NCI-H2107 treated with DMSO at 0.1 percent for 48 hours (cell line): ENCODE measurements around the gene USP5.

Source experiments
- DNase-seq: peaks from one replicate; lab custom pipeline; 2025; ENCODE audit not compliant: unreplicated experiment; lab: John Stamatoyannopoulos, UW

Gene USP5

GRCh38 chr12:6851921-6852650, at the start of gene USP5:
Gene USP5, plus strand, starts transcription at chr12:6852150. Its CDS starts 30 bp downstream, at chr12:6852180.
- DNase-seq, result peak; percentile 99

DNA sequence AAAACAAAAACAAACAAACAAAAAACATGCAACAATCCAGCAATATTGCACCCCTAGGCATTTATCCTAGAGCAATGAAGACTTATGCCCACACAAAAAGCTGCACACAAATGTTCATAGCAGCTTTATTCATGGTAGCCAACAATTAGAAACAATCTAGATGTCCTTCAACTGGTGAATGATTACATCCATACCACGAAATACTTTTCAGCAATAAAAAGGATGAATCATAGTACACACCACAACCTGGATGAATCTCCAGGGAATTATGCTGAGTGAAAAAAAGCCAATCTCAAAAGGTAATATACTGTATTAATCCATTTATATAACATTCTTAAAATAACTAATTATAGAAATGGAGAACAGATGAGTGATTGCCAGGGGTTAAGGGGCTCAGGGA, 44.8 kb upstream of the USP5 start:
- DNase-seq, result no peak

DNA sequence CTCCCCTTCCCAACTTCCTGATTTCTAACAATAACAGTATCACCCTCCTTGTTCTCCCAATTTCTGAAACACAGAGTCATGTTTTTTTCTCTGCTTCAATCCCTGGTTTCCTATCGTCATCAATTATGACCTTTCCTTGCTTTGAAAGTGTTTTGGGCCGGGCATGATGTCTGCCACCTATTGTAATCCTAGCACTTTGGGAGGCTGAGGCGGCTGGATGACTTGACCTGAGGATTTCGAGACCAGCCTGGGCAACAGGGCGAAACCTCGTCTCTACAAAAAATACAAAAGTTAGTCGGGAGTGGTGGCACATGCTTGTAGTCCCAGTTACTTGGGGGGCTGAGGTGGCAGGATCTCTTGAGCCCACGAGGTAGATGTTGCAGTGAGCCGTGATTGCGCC, 42.9 kb upstream of the USP5 start:
- no peak for DNase-seq

- DNase-seq, result no peak
Measured at GRCh38 chr12:6810758-6811157, 41.2 kb upstream of the USP5 start.

GRCh38 chr12:6813363-6813762, 38.6 kb upstream of the USP5 start:
- no peak for DNase-seq

DNA sequence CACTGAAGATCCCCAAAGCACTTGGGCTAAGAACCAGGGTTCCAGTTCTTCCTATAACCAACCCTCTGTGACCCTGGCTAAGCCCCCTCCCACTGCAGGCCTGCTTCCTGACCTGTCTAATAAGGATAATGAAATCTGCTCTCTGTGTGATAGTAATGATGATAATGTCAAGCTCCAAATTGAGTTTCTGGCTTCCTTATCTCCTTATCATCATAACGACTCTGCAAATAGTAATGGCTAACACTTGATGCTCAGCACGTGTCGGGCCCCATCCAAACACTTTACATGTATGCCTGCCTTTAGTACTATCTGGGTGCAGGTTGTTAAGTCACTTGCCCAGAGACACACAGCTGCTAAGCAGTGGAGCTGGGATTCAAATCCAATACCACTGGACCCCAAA, 35.4 kb upstream of the USP5 start:
- DNase-seq, result no peak

DNA sequence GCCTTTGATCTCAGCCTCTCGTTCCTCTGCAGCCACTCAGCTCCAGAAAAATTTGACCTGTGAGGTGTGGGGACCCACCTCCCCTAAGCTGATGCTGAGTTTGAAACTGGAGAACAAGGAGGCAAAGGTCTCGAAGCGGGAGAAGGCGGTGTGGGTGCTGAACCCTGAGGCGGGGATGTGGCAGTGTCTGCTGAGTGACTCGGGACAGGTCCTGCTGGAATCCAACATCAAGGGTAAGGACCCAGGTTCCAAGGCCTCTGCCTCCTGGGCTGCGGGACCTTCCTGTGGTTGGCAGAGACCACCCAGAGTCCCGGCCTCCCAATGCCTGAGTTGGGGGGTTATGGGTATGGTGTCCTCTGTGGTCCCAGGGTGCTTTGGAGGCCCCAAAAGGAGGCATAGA, 34.9 kb upstream of the USP5 start:
- DNase-seq, result no peak

GRCh38 chr12:6817662-6818157, 34.2 kb upstream of the USP5 start:
- DNase-seq, result no peak

DNA sequence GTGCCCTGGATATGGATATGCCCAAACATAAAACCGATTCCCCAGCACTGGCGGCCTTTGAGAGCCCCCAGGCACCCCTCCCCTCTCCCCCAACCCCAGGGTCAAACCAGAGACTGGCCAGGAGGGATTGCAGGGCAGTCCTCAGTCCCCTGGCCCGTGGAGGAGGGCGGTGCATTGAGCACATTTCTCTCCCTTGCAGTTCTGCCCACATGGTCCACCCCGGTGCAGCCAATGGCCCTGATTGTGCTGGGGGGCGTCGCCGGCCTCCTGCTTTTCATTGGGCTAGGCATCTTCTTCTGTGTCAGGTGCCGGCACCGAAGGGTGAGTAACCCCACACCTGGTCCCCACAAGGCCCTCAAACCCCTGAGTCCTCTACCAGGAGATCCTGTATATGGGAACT, 33.7 kb upstream of the USP5 start:
- no peak for DNase-seq

GRCh38 chr12:6818645-6819044, 33.3 kb upstream of the USP5 start:
- no peak for DNase-seq

GRCh38 chr12:6819106-6820030, 32.6 kb upstream of the USP5 start:
- DNase-seq, result no peak

GRCh38 chr12:6820166-6820565, 31.8 kb upstream of the USP5 start:
- DNase-seq, result no peak

GRCh38 chr12:6821591-6822425, 30.1 kb upstream of the USP5 start, which contains the start of gene GPR162:
Gene GPR162, plus strand, starts transcription at chr12:6821821. Its CDS starts 2,078 bp downstream, at chr12:6823899.
- peak; percentile 43 for DNase-seq

DNA sequence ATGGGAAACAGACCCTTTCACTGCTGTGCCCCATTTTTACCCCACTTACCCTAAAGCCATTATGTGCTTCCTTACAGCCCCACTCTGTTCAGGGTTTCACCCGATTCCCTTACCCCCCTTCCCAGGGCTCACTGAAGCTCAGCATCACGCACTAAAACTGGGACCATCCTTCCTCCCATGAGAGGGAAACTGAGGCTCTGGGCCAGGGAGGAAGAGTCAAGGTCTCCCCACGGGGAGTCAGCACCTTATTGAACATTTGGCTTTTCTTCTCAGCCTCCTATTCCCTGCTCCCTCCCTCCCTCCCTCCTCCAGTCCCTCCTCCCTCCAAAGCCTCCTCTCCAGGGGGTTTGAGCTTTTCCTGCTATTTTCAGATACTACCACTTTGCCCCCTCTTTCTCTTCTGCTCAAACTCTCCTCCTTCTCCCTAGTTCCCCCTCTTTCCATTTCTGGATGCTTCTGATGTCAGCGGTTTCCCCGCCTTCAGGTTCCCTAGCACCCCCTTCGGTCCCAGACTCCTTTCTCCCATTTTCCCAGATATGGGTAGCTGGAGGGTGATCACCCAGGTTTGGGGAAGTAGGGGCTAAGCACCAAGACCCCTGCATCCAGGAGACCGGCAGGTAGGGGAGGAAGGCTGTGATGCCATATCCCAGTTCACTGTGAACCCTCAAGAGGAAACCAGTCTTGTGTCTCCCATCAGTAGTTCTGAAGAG, 29.4 kb upstream of the USP5 start:
- DNase-seq, result no peak

DNA sequence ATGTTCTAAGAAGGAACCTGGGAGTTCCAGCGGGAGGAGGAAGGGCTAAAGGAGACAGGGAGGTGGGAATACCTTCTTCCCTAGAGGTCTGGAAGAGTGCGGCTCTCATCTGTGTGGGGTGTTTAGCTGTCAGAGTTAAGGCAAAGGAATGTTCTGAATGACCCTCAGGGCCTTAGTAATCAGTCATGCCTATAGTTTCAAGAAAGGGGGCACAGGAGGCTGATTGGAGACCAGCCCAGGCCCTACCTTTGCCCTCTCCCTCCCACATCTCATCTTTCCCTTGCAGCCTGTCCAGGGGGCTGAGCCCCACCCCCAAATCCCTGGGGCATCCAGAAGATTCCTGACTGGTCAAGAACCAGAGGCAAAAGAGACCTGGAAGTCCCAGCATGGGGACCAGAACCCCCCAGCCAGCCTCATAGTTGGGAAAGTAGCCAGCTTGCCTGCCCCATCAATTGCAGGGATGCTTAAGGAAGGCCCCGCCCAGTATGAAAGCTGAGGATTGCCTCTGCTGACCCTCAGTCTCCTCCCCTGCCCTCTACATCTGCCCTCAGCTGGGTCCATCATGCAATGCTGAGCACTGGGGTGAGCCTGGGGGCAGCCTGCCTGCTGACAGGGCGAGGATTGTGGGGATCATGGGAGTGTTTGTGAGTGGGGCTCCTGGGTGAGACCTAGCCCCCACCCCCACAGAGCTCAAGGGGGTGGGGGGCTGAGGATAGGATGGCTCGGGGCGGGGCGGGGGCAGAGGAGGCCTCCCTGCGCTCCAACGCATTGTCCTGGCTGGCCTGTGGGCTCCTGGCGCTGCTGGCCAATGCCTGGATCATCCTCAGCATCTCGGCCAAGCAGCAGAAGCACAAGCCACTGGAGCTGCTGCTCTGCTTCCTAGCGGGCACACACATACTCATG, 28.5 kb upstream of the USP5 start:
- DNase-seq, result no peak

- no peak for DNase-seq
Measured at GRCh38 chr12:6824085-6824775, 27.7 kb upstream of the USP5 start.

- no peak for DNase-seq
Measured at GRCh38 chr12:6824901-6825381, 27.0 kb upstream of the USP5 start.

- DNase-seq, result peak; percentile 80
Measured at GRCh38 chr12:6825398-6826124, 26.4 kb upstream of the USP5 start.
